Measurements from ENCODE around the gene PDE8B. TPM values are rescaled to one million over a fixed set of nuclear protein-coding genes. Genes with fewer than 3 reads are reported as not detected.

The PDE8B gene
- polyA plus RNA-seq, 1 donor (not counting 4 experiments of a cell fraction or from before 2014, with no cell fraction given), result not detected

GRCh38 chr5:77305956-77306355, 95.5 kb downstream of the PDE8B start:
- Histone ChIP-seq H3K9me1 (ENCODE audit: control insufficient read depth, extremely low read depth, insufficient read depth, low read length) (no peaks in the 10 kb centered on the region), H3K36me3 (ENCODE audit: control insufficient read depth in 2 of 2, extremely low read depth in 1 of 2, insufficient read depth in 2 of 2, low read length in 2 of 2) (no peaks in the 10 kb centered on the region), H3K9ac (ENCODE audit: control insufficient read depth, extremely low read depth, insufficient read depth, low read length) (no peak overlapping the region), H3K9me3 (ENCODE audit: control insufficient read depth, low read depth, low read length) (no peaks in the 10 kb centered on the region), H3K27ac (ENCODE audit: control insufficient read depth, insufficient read depth, low read length) (no peak overlapping the region), H3K4me3 (ENCODE audit: control insufficient read depth in 2 of 3, extremely low read depth in 1 of 3, insufficient read depth in 2 of 3, low read depth in 1 of 3, low read length in 3 of 3) (no peak overlapping the region), H3K4me2 (ENCODE audit: control insufficient read depth, extremely low read depth, insufficient read depth, low read depth, low read length) (no peak overlapping the region), H2AFZ (ENCODE audit: control insufficient read depth, low read length) (no peak overlapping the region), H3K79me2 (ENCODE audit: control insufficient read depth, insufficient read depth, low read length) (no peaks in the 10 kb centered on the region), H4K20me1 (ENCODE audit: control insufficient read depth, extremely low read depth, insufficient read depth, low read length) (no peaks in the 10 kb centered on the region), H3K27me3 (ENCODE audit: control insufficient read depth, extremely low read depth, insufficient read depth, low read length) (peaks cover 7% of the 10 kb centered on the region), H3K4me1 (ENCODE audit: control insufficient read depth, extremely low read depth, insufficient read depth, low read length) (no peaks in the 10 kb centered on the region)
- FAIRE-seq (no peak), DNase-seq (ENCODE audit: low read depth, low spot score) (no peak)
- TF ChIP-seq, protein P1, sequence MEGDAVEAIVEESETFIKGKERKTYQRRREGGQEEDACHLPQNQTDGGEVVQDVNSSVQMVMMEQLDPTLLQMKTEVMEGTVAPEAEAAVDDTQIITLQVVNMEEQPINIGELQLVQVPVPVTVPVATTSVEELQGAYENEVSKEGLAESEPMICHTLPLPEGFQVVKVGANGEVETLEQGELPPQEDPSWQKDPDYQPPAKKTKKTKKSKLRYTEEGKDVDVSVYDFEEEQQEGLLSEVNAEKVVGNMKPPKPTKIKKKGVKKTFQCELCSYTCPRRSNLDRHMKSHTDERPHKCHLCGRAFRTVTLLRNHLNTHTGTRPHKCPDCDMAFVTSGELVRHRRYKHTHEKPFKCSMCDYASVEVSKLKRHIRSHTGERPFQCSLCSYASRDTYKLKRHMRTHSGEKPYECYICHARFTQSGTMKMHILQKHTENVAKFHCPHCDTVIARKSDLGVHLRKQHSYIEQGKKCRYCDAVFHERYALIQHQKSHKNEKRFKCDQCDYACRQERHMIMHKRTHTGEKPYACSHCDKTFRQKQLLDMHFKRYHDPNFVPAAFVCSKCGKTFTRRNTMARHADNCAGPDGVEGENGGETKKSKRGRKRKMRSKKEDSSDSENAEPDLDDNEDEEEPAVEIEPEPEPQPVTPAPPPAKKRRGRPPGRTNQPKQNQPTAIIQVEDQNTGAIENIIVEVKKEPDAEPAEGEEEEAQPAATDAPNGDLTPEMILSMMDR (optimal IDR thresholded peaks at IDR 0.05 in 1 of 3, IDR thresholded peaks at IDR 0.05 in 1 of 3, conservative IDR thresholded peaks at IDR 0.05 in 1 of 3; ENCODE audit: extremely low read depth in 1 of 3, insufficient read depth in 2 of 3, low read length in 3 of 3), result no peak
- TF ChIP-seq EZH2 (IDR thresholded peaks at IDR 0.05; ENCODE audit: low read length), result no peak
- dilution Hi-C loops (cut with MboI; ENCODE audit: extremely low pct_ligation_motif_present, low sequenced_read_pairs), result no loop called here

DNA sequence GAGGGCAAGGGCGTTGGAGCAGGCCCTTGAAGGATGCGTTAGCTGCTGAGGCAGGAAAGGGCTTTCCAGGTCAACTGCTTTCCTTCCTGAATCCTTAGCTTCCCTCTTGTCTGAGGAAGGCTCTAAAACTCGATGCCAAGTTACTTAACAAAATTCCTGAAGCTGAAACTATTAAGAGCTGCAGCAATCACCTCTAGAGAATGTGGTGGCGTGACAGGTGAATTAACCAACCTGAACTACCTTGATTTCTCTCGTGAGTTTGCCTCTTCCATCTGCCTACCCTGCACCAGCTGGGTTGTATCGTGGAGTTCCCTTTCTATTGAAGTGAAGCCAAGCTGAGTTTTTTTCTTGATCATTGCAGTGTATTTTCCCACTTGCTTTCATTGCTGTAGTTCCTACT, 96.1 kb downstream of the PDE8B start:
- no peak for FAIRE-seq
- Histone ChIP-seq H3K9me1 (ENCODE audit: control insufficient read depth, extremely low read depth, insufficient read depth, low read length) (no peaks in the 10 kb centered on the region), H3K79me2 (ENCODE audit: control insufficient read depth, insufficient read depth, low read length) (no peaks in the 10 kb centered on the region), H3K4me1 (ENCODE audit: control insufficient read depth, extremely low read depth, insufficient read depth, low read length) (no peaks in the 10 kb centered on the region), H3K4me3 (ENCODE audit: control insufficient read depth in 2 of 3, extremely low read depth in 1 of 3, insufficient read depth in 2 of 3, low read depth in 1 of 3, low read length in 3 of 3) (no peak overlapping the region), H4K20me1 (ENCODE audit: control insufficient read depth, extremely low read depth, insufficient read depth, low read length) (no peaks in the 10 kb centered on the region), H3K9ac (ENCODE audit: control insufficient read depth, extremely low read depth, insufficient read depth, low read length) (no peak overlapping the region), H3K9me3 (ENCODE audit: control insufficient read depth, low read depth, low read length) (no peaks in the 10 kb centered on the region), H2AFZ (ENCODE audit: control insufficient read depth, low read length) (no peak overlapping the region), H3K4me2 (ENCODE audit: control insufficient read depth, extremely low read depth, insufficient read depth, low read depth, low read length) (no peak overlapping the region), H3K27ac (ENCODE audit: control insufficient read depth, insufficient read depth, low read length) (no peak overlapping the region), H3K36me3 (ENCODE audit: control insufficient read depth in 2 of 2, extremely low read depth in 1 of 2, insufficient read depth in 2 of 2, low read length in 2 of 2) (no peaks in the 10 kb centered on the region), H3K27me3 (ENCODE audit: control insufficient read depth, extremely low read depth, insufficient read depth, low read length) (peaks cover 7% of the 10 kb centered on the region)
- no peak for TF ChIP-seq EZH2 (IDR thresholded peaks at IDR 0.05; ENCODE audit: low read length)
- no peak for DNase-seq (ENCODE audit: low read depth, low spot score)
- dilution Hi-C loops (cut with MboI; ENCODE audit: extremely low pct_ligation_motif_present, low sequenced_read_pairs), result no loop called here

Measured in keratinocyte (primary cell).